NOMO-1 (cell line): Measurements from ENCODE around the gene SNRNP200.

Experiments
- DNase-seq, 2 experiments: peaks; one replicate each; lab custom pipeline; 2025; ENCODE audit not compliant: unreplicated experiment in 2 of 2; lab: John Stamatoyannopoulos, UW

The SNRNP200 gene

DNA sequence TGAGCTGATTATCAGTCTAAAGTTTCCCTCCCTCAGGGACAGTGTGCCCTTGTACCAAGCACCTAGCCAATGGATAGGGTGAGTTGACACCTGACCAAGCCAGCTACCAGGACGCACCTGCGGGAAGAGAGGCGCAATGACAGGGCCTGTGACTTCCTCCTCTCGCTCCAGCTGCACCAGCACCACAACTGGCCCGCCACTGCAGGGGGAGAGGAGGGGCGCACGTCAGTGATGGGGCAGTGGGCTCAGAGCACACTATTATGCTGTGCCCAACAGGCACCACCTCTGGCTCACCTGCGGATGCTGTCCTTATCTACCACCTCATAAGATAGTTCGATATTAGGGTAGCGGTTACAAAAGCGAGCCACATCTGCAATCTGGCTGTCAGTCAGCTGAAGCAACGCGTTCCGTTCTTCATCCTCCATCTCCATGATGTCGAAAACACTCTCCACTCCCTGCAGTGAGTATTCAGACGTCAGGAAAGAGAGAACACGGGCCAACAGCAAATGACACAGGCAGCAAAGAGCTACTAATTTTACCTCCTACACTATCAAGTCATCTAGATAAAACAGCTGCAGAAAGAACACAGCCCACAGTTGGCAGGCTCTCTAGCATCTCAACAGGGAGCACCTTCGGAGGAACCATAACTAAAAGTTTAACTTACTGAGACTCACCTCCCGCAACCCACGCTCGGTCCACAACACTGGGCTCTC is 28.4 kb downstream of the SNRNP200 start:
- no peak for DNase-seq

- no peak for DNase-seq
Measured at GRCh38 chr2:96274355-96275056, 30.8 kb downstream of the SNRNP200 start.

GRCh38 chr2:96273763-96274162 is 31.6 kb downstream of the SNRNP200 start:
- DNase-seq = no peak

GRCh38 chr2:96271995-96272394 is 33.4 kb downstream of the SNRNP200 start:
- no peak for DNase-seq

GRCh38 chr2:96267159-96267971 is 38.0 kb downstream of the SNRNP200 start:
- peak; percentile 23 to 37 for DNase-seq

DNA sequence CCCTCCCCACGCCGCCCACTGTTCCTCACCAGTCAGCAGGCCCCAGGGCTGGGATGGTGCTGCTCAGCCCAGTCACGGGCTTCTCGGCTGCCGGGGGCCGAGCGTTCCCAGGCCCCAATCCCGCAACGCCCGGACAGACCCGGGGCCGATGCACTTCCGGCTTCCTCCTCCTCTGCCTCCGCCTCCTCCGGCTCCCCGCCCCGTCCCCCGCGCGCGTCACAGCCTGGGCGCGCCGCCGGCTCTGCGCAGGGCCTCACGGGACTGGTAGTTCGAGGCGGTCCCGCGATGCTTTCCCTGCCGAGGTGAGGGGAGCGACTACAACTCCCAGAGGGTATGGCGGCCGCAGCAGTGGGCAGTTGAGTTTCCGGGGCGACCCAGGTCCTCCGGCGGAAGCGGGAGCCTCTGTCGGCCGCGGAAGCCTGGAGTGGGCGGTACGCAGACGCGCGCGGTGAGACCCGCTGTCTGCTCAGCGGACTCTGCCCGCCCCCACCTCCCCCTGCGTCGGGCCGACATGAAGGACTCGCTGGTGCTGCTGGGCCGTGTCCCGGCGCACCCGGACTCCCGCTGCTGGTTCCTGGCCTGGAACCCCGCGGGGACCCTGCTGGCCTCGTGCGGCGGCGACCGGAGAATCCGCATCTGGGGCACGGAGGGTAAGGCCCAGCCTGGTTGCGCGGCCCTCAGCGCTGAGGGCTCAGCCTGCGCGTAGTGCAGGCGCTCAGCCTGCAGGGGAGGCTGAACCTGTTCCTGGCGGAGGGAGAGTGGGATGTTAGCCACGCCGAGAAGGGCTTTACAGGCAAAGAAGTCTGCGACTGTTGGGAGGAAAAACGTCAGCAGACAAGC is 39.3 kb downstream of the SNRNP200 start, which contains the start of the genes CIAO1 and TMEM127:
CIAO1 (plus strand) TSS at position 386 of the 840 bp plus-strand sequence; CDS start at position 512, 126 bp downstream.
TMEM127 (minus strand) TSS at position 158 of the 840 bp plus-strand sequence. CDS start 616 bp downstream, outside the sequence.
- DNase-seq = peak; percentile 98

- peak in 1 of 2 experiments; percentile 12 for DNase-seq
Measured at GRCh38 chr2:96265349-96265839, 40.0 kb downstream of the SNRNP200 start.

DNA sequence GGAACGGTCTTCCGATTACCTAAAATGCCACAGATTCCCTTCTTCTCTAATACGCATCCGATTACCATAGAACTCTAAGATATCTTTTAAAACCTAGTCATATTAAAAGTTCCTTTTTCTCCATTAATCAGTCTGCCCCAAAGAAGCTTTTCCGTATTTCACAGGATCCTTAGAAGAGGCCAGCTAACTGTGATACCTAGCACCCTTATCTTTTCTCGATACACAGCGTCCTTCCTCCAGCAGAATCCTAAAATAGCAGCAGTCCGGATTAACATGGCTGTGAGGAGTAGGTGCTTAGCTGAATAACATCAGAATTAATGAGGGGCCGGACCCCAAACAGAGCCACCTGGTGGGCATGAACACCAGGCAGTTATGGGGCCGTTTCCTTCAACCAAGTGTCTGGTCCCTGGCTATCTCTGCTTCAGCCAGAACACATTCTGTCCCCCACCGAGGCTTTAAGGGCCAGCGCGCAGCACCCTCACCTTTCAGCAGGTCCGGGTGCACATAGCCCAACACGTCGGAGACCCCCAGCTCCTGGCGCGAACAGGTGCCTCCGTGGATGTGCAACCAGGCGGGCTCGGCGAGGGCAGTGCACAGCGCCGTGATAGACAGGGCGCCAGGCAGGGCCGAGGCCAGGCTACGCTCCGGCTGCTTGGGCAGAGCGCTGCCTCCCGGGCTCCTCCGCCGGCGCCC is 40.5 kb downstream of the SNRNP200 start:
- peak; percentile 58 to 64 for DNase-seq

GRCh38 chr2:96264086-96264485 is 41.3 kb downstream of the SNRNP200 start:
- no peak for DNase-seq

- DNase-seq = no peak
Measured at GRCh38 chr2:96262306-96262705, 43.0 kb downstream of the SNRNP200 start.

- no peak for DNase-seq
Measured at GRCh38 chr2:96261328-96262003, 43.9 kb downstream of the SNRNP200 start.

DNA sequence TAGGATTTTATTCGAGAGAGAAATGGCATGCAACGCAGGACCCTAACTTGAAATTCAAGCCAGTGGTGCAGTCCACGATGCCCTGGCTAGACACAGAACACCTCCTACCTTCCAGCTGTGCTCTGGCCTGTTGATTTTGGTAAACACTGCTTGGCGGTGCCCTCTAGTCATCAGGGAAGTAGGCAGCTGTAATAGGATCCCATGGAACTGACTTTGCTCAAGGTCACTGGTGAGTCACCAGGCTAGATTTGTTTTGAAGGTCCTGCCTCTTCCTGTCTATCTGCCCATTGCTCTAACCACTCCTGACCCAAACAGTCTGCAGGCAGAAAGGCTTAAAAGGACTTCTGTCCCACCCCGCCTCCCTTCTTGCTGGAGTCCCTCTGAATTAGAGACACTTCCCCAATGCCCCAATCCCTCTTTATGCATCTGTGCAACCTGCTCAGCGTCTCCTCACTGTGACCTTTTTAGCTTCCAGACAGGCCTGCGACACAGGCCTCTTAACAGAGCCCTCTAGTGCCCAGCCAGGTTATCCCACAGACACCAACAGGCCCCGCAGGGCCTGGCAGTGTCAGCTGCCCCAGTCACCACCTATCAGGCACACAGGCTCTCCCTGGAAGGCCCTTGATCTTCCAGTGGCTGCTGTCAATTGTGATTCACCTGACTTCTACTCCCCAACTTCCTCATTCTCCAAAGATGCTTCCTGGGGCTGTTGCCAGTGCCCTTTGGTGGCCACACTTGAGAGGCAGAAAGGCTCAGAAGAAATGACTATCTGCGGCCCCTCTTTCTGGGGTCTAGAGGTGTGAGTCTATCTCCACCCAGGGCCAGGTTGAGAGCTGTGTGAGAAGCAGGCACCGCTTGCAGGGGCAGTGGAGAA is 44.7 kb downstream of the SNRNP200 start:
- DNase-seq = peak; percentile 65 to 89

GRCh38 chr2:96259497-96259921 is 45.8 kb downstream of the SNRNP200 start:
- no peak for DNase-seq

- DNase-seq = no peak
Measured at GRCh38 chr2:96258166-96259022, 47.0 kb downstream of the SNRNP200 start.

GRCh38 chr2:96257744-96258143 is 47.6 kb downstream of the SNRNP200 start:
- peak; percentile 55 to 73 for DNase-seq

GRCh38 chr2:96256611-96257113 is 48.7 kb downstream of the SNRNP200 start:
- DNase-seq = peak; percentile 23 to 76

DNA sequence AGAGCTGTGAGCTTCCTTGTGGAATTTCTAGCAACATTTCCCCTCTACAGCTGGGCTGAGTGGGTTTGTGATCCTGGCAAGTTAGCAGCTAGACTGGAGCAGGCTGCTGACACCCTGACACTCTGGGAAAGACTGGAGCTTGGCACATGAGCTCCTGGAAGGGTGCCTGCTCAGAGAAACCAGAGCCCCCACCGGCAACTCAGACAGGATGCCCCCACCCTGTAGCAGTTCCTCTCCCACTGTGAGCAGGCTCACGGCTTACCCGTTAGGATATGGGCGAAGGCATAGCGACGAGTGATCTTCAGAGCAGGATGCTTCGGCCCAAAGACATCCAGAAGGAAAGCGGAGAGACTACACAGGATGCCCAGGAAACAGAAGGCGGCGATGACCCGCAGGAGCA is 50.8 kb downstream of the SNRNP200 start:
- no peak for DNase-seq
